ENCODE data around the gene VWA5B2.
A peak's percentile ranks its signal among the peaks of the same experiment; 100 is the strongest.

Gene VWA5B2

DNA sequence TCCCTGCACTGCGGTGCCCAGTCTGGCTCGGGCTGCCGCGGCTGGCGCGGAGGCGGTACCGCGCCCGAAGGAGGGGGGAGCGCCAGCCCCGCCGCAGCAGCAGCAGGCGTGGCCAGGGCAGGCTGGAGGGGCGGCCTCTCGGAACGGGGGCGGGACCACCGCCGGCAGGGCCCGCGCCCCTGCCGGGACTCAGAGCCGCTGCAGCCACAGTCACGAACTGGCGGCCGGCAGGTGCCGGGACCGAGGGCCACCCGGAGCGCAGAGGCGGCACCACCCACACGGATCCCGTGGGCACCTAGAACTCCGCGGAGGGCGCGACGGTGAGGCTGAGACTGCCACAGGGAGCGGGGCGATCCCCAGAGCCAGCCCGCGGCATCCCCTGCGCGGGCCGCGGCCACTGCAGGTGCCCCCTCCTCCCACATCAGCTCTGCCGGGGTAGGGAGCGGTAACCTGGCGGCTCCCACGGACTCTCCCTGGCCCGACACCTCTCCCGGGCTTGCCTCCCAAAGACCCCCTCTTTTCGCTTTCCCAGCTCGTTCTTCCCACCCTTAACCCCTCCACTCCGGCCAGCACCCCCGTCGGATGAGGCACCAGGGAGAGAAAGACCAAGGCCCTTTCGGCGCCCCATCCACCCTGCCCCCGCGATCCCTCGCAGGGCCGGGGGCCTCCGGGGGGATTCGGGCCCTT, at the start of gene VWA5B2:
Gene VWA5B2 (plus strand): TSS at position 192 of the 687 bp plus-strand sequence. CDS start 944 bp downstream, outside the sequence.
- TF ChIP-seq, protein P1, sequence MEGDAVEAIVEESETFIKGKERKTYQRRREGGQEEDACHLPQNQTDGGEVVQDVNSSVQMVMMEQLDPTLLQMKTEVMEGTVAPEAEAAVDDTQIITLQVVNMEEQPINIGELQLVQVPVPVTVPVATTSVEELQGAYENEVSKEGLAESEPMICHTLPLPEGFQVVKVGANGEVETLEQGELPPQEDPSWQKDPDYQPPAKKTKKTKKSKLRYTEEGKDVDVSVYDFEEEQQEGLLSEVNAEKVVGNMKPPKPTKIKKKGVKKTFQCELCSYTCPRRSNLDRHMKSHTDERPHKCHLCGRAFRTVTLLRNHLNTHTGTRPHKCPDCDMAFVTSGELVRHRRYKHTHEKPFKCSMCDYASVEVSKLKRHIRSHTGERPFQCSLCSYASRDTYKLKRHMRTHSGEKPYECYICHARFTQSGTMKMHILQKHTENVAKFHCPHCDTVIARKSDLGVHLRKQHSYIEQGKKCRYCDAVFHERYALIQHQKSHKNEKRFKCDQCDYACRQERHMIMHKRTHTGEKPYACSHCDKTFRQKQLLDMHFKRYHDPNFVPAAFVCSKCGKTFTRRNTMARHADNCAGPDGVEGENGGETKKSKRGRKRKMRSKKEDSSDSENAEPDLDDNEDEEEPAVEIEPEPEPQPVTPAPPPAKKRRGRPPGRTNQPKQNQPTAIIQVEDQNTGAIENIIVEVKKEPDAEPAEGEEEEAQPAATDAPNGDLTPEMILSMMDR (IDR thresholded peaks at IDR 0.05; ENCODE audit: control insufficient read depth, extremely low read depth, insufficient read depth): no peak
- H3K4me3 ChIP-seq (ENCODE audit: low read depth, low read length): peak within 1 kb of the TSS; percentile 39
- DNase-seq (ENCODE audit: low read depth): no peak

DNA sequence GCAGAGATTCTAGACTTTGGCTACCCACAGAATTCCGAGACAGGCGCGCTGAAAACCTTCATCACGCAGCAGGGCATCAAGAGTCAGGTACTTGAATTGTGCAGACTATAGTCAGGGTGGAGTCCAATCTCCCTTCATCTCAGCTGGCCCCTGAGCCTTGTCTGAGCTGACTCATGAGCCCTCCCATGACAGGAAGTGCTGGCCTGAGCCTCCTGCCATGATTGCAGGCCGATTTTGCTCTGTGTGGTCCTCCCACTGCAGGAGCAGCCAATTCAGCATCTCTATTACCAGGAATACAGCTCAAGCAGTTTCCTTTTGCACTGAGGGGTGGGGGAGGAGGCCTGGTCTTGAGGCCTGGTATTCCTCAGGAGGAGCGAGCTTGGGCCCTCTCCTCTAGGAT, 49.2 kb upstream of the VWA5B2 start:
- H3K4me3 ChIP-seq (ENCODE audit: low read depth, low read length): no peak overlapping the region
- TF ChIP-seq, protein P1 (IDR thresholded peaks at IDR 0.05; ENCODE audit: control insufficient read depth, extremely low read depth, insufficient read depth): no peak
- DNase-seq (ENCODE audit: low read depth): no peak

DNA sequence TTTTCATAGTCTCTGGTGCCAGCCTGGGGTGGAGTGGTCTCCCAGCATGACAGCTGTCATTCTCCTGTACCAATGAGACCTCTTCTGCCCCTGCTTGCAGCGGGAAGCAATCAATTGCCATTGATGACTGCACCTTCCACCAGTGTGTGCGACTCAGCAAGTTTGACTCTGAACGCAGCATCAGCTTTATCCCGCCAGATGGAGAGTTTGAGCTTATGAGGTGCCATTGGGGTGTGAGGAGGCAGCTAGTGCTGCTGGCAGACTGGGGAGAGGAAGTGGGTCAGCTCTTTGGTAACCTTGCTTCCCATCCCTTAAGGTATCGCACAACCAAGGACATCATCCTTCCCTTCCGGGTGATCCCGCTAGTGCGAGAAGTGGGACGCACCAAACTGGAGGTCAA, 47.8 kb upstream of the VWA5B2 start:
- TF ChIP-seq, protein P1 (IDR thresholded peaks at IDR 0.05; ENCODE audit: control insufficient read depth, extremely low read depth, insufficient read depth): no peak
- DNase-seq (ENCODE audit: low read depth): no peak
- no peak overlapping the region for H3K4me3 ChIP-seq (ENCODE audit: low read depth, low read length)

DNA sequence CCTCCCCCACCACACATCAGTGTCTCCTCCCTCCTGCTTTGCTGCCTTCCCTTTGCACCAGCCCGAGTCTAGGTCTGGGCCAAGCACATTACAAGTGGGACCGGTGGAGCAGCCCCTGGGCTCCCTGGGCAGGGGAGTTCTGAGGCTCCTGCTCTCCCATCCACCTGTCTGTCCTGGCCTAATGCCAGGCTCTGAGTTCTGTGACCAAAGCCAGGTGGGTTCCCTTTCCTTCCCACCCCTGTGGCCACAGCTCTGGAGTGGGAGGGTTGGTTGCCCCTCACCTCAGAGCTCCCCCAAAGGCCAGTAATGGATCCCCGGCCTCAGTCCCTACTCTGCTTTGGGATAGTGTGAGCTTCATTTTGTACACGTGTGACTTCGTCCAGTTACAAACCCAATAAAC, 45.7 kb upstream of the VWA5B2 start:
- TF ChIP-seq, protein P1 (IDR thresholded peaks at IDR 0.05; ENCODE audit: control insufficient read depth, extremely low read depth, insufficient read depth): no peak
- no peak overlapping the region for H3K4me3 ChIP-seq (ENCODE audit: low read depth, low read length)
- no peak for DNase-seq (ENCODE audit: low read depth)

DNA sequence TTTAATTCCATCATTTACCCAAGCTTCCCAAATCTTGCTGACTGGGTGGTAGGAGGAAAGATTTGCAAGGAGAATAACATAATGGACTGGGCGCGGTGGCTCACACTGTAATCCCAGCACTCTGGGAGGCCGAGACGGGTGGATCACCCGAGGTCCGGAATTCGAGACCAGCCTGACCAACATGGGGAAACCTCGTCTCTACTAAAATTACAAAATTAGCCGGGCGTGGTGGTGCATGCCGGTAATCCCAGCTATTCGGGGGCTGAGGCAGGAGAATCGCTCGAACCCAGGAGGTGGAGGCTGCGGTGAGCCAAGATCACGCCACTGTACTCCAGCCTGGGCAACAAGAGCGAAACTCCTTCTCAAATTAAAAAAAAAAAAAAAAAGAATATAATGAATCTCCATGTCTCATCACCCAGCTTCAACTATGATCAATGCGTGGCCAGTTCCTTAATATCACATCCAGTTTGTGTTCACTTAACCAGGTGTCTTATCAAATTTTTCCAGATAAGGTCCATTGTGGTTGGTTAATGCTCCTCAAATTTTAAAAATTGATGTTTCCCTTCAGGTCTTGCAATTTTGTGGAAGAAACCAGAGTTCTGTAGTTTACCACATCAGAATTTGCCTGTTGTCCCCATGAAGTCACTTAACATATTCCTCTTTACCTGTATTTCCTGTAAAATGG, 44.7 kb upstream of the VWA5B2 start:
- TF ChIP-seq, protein P1 (IDR thresholded peaks at IDR 0.05; ENCODE audit: control insufficient read depth, extremely low read depth, insufficient read depth): no peak
- DNase-seq (ENCODE audit: low read depth): no peak
- H3K4me3 ChIP-seq (ENCODE audit: low read depth, low read length): no peak overlapping the region; the same call in 1 of the 2 replicates

DNA sequence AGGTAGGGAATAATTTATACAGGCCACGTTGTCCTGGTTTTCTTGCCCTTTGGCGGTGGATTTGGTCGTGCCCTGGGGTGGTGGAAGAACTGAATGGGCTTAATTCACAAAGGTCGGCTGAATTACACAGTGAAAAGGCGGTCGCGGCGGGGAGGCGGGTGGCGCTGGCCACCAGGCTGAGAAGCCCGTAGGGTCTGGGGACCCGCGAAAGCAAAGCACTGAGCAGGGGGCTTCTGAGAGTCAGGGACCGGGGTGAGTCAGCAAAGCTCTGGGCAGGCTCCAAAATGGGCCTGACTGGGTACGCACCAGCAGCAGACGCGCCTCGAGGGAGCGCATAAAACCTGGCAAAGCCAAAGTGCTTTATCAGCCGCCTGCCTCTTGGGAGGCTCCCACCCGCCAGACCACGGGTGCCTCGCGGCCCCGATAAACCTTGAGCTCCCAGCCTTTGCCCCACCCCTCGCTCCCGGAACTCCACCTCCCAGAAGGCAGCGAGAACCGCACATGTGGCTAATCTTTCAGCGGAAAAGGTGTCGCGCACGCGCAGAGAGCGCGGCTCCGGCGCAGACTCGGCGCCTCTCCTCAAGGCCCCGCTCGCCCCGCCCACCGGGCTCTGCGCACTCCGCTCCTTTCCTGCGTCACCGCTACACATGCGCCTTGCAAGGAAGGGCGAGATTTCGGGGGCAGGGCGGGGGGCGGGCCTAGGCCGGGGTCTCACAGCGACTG, 43.8 kb upstream of the VWA5B2 start:
- TF ChIP-seq, protein P1 (IDR thresholded peaks at IDR 0.05; ENCODE audit: control insufficient read depth, extremely low read depth, insufficient read depth): no peak
- peak; percentile 97 for DNase-seq (ENCODE audit: low read depth)
- peak overlapping the region; percentile 83 for H3K4me3 ChIP-seq (ENCODE audit: low read depth, low read length)
